NCI-H524 treated with DMSO at 0.1 percent for 48 hours (cell line): ENCODE measurements around the gene FAM170B.

Experiments
- DNase-seq: peaks from one replicate; lab custom pipeline; 2025; lab: John Stamatoyannopoulos, UW

Gene FAM170B

GRCh38 chr10:49133706-49134248 lies at the start of gene FAM170B:
FAM170B (minus strand) TSS chr10:49134021; CDS start chr10:49133918, 103 bp downstream.
- DNase-seq: no peak

GRCh38 chr10:49182776-49183175 lies 49.0 kb upstream of the FAM170B start:
- no peak for DNase-seq

GRCh38 chr10:49180444-49180860 lies 46.6 kb upstream of the FAM170B start:
- DNase-seq: no peak

GRCh38 chr10:49179699-49180443 lies 46.0 kb upstream of the FAM170B start:
- no peak for DNase-seq

GRCh38 chr10:49178489-49179471 lies 45.0 kb upstream of the FAM170B start:
- DNase-seq: no peak

GRCh38 chr10:49177391-49178355 lies 43.9 kb upstream of the FAM170B start:
- DNase-seq: no peak

GRCh38 chr10:49176310-49177268 lies 42.8 kb upstream of the FAM170B start:
- DNase-seq: no peak

GRCh38 chr10:49175587-49176309 lies 41.9 kb upstream of the FAM170B start:
- DNase-seq: no peak

- DNase-seq: no peak
Measured at GRCh38 chr10:49174926-49175500, 41.2 kb upstream of the FAM170B start.

GRCh38 chr10:49174261-49174925 lies 40.6 kb upstream of the FAM170B start:
- no peak for DNase-seq

GRCh38 chr10:49173853-49174252 lies 40.0 kb upstream of the FAM170B start:
- no peak for DNase-seq

- DNase-seq: no peak
Measured at GRCh38 chr10:49173201-49173772, 39.5 kb upstream of the FAM170B start.

GRCh38 chr10:49172777-49173132 lies 38.9 kb upstream of the FAM170B start:
- no peak for DNase-seq

GRCh38 chr10:49172061-49172776 lies 38.4 kb upstream of the FAM170B start:
- DNase-seq: no peak

- no peak for DNase-seq
Measured at GRCh38 chr10:49171326-49172060, 37.7 kb upstream of the FAM170B start.

GRCh38 chr10:49170632-49171325 lies 37.0 kb upstream of the FAM170B start:
- no peak for DNase-seq
